HG03095 (cell line): ENCODE data around the gene FLNB.
"Not testable (repeated sequence)": the region's sequence is repeated elsewhere in the genome, so short reads cannot be mapped to it uniquely, and the experiment has no call there.

ENCODE experiments used
- ATAC-seq: cut with Tn5 transposase; IDR thresholded peaks from one replicate; pipeline ENCODE4 v1.9.1; 2021; ENCODE audit warnings: moderate library complexity; ENCODE audit not compliant: unreplicated experiment

The FLNB gene

DNA sequence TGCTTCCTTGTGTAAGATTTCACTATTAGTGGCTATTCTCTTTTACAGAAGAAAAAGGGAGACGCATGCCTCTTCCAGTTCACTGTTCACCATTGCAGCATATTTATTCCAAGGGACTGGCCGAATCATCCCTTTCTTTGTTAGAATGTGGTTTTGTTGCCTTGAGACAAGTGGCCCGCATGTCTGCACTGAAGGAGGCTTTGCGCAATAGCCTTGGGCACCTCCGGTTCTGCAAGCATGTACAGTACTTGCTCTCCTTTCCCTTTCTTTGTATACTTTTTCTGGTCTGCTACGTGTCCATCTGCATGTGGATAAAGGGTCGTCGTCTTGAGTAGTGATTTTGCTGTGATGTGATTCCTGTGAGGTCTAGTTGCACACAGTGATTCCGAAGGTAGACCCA lies 43.0 kb downstream of the FLNB start:
- no peak for ATAC-seq

GRCh38 chr3:58051658-58052261 lies 43.5 kb downstream of the FLNB start:
- ATAC-seq, result not testable (repeated sequence)

- no peak for ATAC-seq
These were observed 44.4 kb downstream of the FLNB start for GRCh38 chr3:58052373-58053273.

- no peak for ATAC-seq
These were observed 46.4 kb downstream of the FLNB start for GRCh38 chr3:58054652-58055051.

- no peak for ATAC-seq
These were observed 47.1 kb downstream of the FLNB start for GRCh38 chr3:58055314-58055713.

DNA sequence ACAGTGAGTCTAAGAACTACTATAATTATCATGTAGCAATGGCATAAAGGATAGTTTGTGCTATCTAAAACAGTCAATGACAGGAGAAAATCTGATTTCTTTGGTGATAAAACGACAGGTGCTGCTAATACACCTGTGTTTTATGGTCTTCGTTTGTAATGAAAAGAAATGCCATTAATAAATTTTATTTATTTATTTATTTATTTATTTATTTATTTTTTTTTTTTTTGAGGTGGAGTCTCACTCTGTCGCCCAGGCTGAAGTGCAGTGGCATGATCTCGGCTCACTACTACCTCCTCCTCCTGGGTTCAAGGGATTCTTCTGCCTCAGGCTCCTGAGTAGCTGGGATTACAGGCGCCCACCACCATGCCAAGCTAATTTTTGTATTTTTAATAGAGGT lies 47.7 kb downstream of the FLNB start:
- not testable (repeated sequence) for ATAC-seq

DNA sequence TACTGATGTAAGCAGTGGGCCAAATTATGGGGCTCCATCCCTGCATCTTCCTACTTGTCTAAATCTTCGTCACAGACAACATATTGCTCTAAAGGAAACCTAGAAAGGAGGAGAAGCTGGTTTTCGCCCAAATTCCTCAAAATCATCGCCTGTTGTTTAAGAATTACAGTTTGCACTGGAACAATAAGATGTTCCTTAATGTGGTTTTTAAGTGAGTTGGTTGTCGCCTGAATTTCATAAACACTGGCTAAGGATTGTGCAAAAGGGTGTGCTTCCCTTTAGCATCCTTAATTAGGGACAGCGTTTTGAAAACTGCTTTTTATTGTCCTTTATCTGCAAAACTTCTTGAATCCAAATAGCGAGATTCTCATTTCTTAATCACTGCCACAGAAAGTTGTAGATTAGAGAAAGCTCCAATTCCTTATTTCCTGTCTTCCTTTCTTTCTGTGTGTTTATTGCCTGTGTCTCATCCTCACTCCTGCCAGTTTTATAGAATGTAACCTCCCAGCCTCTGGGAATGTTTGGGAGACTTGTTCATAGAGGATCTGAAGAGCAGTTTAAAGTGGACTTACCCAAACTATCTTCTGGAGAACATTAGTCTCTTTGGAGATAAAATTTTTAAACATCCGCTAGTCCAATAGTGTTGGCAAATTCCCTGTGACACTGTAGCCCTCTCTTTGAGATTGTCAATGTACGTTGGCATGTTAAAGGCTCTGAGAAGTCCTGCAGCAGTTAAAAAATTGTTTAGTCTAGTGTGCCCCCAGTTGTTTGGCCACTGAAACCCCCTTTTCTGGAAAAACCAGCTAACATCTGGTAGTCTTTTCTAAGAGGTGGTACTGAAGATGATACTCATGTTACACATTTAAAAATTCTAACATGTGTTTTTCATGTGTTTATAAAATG lies 50.4 kb downstream of the FLNB start:
- no peak for ATAC-seq

DNA sequence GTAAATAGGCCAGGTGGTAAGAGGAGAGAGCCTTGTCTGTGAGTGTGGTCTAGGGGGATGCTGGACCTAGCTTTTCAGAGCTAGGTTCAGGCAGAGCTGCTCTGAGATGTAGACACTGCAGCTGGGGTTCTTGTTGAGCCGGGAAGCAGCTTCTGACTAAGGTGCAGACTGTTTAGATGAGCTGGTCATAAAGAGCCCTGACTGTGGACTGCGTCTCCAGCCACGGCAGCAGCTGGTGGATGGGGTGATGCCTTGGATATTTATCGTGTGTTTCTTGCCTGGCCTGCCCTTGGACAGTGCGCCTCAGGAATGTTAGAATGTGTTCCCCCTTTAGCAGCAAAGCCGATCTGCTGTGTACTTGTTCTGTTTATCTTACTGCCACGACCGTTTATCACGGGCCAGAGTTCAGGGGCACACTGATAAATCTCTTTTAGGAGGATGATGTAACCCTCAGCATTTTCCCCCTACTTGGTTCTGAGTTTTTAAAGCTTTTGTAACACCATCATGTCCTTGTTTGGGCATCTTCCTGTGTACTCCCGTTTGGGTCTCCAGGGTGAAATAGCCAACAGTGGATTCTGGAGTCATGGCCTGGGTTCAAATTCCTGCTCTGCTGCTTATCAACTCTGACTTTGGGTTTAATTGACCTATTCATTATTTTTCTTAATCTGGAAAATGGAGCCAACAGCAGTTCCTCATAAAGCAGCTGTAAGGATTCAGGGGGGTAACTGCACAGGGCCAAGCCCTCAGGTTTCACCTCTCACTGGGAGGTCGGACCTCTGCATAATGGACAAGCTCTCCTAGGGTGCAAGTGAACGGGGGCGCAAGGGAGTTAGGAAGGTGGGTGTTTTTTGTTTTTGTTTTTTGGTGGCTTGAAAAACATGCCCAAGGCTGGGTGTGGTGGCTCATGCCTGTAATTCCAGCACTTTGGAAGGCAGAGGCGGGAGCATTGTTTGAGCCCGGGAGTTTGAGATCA lies 51.4 kb downstream of the FLNB start:
- ATAC-seq, result no peak

DNA sequence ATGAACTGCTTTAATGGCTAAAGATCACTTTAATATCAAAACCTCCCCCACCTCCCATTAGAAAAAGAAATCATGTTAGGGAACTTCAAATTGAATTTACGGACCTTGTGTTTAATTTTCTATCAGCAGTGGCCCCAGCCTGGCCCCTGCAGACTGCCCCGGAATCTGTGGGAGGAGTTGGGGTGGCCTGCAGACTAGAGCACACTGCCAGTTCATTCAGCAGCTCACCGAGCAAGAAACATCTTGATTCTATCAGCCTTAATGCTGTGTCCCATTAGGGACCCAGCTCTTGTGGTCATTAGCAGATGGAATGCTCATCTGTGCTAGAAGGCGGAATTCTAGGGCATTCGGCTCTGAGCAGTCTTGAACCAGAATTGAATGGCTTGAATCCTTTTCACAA lies 54.2 kb downstream of the FLNB start:
- ATAC-seq, result no peak

DNA sequence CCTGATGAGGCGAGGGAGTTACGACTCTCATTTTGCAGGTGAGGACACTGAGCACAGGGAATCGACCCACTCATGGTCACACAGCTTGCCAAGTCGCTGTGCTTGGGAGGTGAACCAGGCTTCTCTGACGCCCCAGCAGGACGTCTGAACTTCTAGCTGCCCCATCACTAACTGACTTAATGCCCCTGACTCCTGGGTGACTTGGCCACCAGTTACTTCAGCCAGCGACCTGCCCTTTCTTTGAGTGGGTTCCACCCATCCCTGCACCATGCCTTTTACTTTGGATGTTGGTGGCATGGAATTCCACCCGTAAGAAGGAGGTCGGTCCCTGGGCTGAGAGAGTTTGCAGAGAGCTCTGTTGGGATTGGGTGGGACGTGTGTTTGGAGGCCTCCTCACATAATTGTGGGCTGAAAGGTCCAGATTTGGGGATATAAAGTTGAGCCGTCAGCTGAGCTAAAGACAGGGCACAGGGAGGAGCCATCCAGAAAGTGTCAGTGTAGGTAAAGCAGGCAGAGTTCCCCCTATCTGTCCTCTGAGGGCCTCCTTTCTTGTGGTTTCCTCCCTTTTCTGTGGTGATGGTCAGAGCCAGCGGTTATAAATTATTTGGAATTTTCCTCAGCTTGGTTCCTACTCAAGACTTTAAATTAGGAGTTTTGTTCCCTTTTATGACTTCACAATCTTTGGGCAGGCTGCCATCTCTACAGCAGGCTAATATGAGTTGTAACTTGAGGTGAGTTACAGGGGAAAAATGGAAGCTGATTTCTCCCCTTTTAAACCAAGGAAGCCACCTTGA lies 55.0 kb downstream of the FLNB start:
- ATAC-seq, result no peak

DNA sequence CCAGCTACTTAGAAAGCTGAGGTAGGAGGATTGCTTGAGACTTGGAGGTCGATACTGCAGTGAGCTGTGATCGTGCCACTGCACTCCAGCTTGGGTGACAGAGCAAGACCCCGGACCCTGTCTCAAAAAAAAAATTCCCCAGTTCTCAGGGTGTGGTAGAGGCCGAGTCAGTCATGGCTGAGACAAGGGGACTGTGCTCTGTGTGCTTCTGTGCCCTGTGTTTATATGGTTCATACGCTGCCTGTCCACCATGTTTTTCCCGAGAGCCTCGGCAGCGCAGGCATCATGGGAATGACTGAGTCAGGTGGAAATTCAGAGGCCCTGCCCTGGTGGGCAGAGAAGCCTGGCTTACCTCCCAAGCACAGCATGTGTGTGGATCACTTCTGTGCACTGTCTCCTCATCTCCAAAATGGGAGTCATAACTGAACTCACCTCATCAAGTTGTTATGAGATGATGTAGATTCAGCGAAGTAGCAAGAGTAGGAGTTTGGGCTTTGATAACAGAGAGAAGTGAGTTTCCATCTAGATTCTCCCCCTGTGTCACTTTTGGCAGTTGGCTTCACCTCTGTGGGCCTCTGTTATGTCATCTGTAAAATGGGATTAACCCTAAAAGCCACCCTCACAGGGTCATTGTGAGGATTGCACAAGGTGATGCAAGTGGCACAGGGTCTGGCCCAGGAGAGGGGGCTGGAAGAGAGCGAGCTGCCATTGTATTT lies 56.9 kb downstream of the FLNB start:
- no peak for ATAC-seq

DNA sequence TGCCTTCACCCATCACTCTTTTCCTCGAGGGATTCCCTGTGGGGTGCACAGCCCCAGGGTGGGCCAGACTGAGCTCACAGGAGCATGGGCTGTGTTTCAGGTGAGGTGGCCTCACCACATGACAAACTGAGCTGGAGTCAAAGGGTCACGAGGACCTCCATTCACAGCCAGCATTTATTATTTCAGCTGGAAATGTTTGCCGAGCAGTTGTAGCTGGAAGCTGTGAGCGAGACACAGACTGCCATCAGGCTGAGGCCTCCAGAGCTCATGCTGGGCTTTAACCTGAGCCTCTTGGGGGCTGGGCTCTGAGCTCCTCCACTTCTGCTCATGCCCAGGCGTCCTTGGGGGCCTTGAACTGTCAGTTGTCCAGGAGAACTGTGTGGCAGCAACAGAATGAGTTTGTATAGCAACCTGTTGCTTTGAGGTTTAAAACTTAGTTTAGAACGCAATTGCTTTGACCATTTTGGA lies 57.5 kb downstream of the FLNB start:
- ATAC-seq, result no peak

GRCh38 chr3:58066842-58067241 lies 58.6 kb downstream of the FLNB start:
- ATAC-seq, result no peak

DNA sequence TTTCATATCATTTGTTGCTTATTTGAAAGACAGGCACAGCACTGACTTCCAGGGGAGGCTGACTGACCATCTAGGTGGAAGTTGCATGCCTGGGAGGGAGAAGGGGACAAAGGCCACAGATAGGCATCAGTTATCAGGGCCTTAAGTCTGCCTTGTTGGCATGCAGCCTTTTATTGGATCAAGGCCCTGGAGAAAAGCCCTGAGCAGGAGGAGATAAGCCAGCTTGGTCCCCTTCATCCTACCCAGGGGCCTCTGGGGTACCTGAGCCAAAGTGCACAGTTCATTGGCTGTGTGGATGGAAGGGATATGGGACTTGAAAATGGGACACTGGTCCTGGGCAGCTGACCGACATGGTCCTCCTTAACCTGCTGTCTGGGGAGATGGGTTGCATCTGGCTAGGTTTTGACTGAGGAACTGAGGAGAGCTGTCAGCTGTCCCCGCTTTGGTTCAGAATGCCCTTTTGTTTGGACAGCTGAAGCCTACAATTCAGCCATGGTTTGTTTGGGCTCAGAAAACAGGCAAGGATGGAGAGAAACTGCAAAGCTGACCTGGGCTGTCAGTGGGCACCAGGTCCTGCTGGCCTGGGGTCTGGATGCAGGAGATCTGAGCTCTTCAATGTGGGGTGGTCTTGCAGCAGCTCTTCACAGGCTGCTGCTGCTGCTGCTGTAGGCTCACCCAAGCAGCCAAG lies 60.0 kb downstream of the FLNB start:
- ATAC-seq, result no peak

- no peak for ATAC-seq
These were observed 63.3 kb downstream of the FLNB start for GRCh38 chr3:58071480-58071971.

DNA sequence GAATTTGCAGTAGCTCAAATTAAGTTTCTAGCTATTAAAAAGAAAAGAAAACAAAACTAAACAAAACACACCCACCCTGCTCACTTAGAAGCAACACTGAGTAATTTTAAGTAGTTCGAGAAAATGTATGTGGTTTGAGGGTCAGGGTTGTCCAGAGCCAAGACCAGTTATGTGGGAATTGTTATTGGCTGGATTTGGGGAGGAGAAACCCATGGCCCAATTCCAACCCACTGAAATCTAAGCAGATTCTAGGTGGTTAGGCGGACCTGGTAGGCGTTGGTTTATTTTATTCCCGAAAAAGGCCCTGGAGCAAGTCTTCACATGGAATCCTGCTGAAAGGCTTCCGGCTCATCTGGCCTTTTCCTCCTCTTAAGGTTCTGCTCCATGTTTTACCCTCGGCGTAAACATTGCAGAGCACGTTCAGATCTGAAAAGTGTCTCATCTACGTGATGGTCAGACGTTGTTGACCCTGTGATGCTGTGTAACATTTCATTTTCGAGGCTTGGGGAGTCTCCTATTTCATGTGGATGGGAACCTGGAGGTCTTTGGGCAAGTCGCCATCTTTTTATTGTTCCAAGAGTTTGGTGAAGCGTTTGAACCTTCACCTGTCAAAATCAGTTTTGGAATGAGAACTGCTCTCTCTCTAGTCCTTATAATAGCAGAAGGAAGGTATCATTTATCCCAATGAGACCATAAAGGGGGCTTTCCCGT lies 64.0 kb downstream of the FLNB start:
- no peak for ATAC-seq

- no peak for ATAC-seq
These were observed 64.5 kb downstream of the FLNB start for GRCh38 chr3:58072763-58073130.
